ENCODE data around the gene TWNK. TPM values are rescaled to one million over a fixed set of nuclear protein-coding genes. Genes with fewer than 3 reads are reported as not detected.

Gene TWNK
- total and polyA plus RNA-seq, 5 experiments from 2014 or later, result 5.3 to 18.2 (median 17.0) TPM

GRCh38 chr10:100978121-100978900 lies 9.0 kb upstream of the TWNK start:
- peak overlapping the region in 1 of 10 donors; percentile 65 for H3K27ac Mint-ChIP-seq
- no peak for DNase-seq
- POLR2A ChIA-PET, result no interaction called here
- ATAC-seq, result no peak
- no peaks in the 10 kb centered on the region for H3K9me3 Mint-ChIP-seq
- H3K27me3 Mint-ChIP-seq, result no peaks in the 10 kb centered on the region
- H3K36me3 Mint-ChIP-seq, result peaks cover 0 to 39% (median 10%) of the 10 kb centered on the region in 3 donors
- peaks cover 0 to 11% (median 0%) of the 10 kb centered on the region in 4 donors for H3K4me1 Mint-ChIP-seq
- no peak overlapping the region for H3K4me3 Mint-ChIP-seq

GRCh38 chr10:100978901-100979195 lies 8.5 kb upstream of the TWNK start:
- POLR2A ChIA-PET, result interaction anchor here (1.3 kb wide), 1 partner anchor 10 kb away, joined by 3 read pairs; the partner anchor contains the start of gene SEMA4G

GRCh38 chr10:100979791-100980272 lies 7.5 kb upstream of the TWNK start:
- Mint-ChIP-seq H3K27me3 (no peaks in the 10 kb centered on the region), H3K36me3 (peaks cover 0 to 46% (median 13%) of the 10 kb centered on the region in 3 donors), H3K4me3 (no peak overlapping the region), H3K9me3 (no peaks in the 10 kb centered on the region), H3K4me1 (peaks cover 0 to 13% (median 1%) of the 10 kb centered on the region in 4 donors), H3K27ac (peak overlapping the region in 1 of 10 donors; percentile 72)
- POLR2A ChIA-PET, result interaction anchor here (0.8 to 1.3 kb wide), 3 partner anchors 11 to 36 kb away, joined by 3 read pairs; partner anchors contain the start of gene SEMA4G
- ATAC-seq (no peak), DNase-seq (no peak)

More at GRCh38 chr10:100978901-100979195, 8.5 kb upstream of the TWNK start:
- H3K4me3 Mint-ChIP-seq, result no peak overlapping the region
- no peak for DNase-seq
- H3K4me1 Mint-ChIP-seq, result peaks cover 0 to 11% (median 0%) of the 10 kb centered on the region in 4 donors
- peaks cover 0 to 39% (median 10%) of the 10 kb centered on the region in 3 donors for H3K36me3 Mint-ChIP-seq
- no peak for ATAC-seq
- H3K27ac Mint-ChIP-seq, result peak overlapping the region in 1 of 10 donors; percentile 65
- no peaks in the 10 kb centered on the region for H3K27me3 Mint-ChIP-seq
- no peaks in the 10 kb centered on the region for H3K9me3 Mint-ChIP-seq

- Mint-ChIP-seq H3K9me3 (no peaks in the 10 kb centered on the region), H3K27me3 (no peaks in the 10 kb centered on the region), H3K4me3 (no peak overlapping the region), H3K4me1 (peaks cover 1 to 13% (median 3%) of the 10 kb centered on the region in 4 donors), H3K27ac (peak overlapping the region in 1 of 10 donors; percentile 72), H3K36me3 (peaks cover 0 to 46% (median 13%) of the 10 kb centered on the region in 3 donors)
- DNase-seq (no peak), ATAC-seq (no peak)
- POLR2A ChIA-PET, result no interaction called here
Measured at GRCh38 chr10:100980311-100980710, 7.0 kb upstream of the TWNK start.

GRCh38 chr10:100980711-100981110 lies 6.6 kb upstream of the TWNK start:
- POLR2A ChIA-PET, result no interaction called here
- H3K4me3 Mint-ChIP-seq, result no peak overlapping the region
- peaks cover 0 to 46% (median 13%) of the 10 kb centered on the region in 3 donors for H3K36me3 Mint-ChIP-seq
- H3K27me3 Mint-ChIP-seq, result no peaks in the 10 kb centered on the region
- no peak for ATAC-seq
- H3K27ac Mint-ChIP-seq, result no peak overlapping the region
- H3K4me1 Mint-ChIP-seq, result peaks cover 5 to 16% (median 7%) of the 10 kb centered on the region in 4 donors
- no peaks in the 10 kb centered on the region for H3K9me3 Mint-ChIP-seq
- no peak for DNase-seq

- DNase-seq (no peak), ATAC-seq (no peak)
- peaks cover 0 to 46% (median 13%) of the 10 kb centered on the region in 3 donors for H3K36me3 Mint-ChIP-seq
- POLR2A ChIA-PET, result no interaction called here
- no peaks in the 10 kb centered on the region for H3K9me3 Mint-ChIP-seq
- H3K27me3 Mint-ChIP-seq, result no peaks in the 10 kb centered on the region
- H3K27ac Mint-ChIP-seq, result peak overlapping the region in 1 of 10 donors; percentile 11
- peaks cover 10 to 15% (median 12%) of the 10 kb centered on the region in 4 donors for H3K4me1 Mint-ChIP-seq
- H3K4me3 Mint-ChIP-seq, result no peak overlapping the region
Measured at GRCh38 chr10:100981178-100981772, 6.1 kb upstream of the TWNK start.

GRCh38 chr10:100982916-100983830 lies 4.2 kb upstream of the TWNK start:
- Mint-ChIP-seq H3K27ac (no peak overlapping the region), H3K4me1 (peaks cover 13 to 32% (median 29%) of the 10 kb centered on the region in 4 donors), H3K36me3 (peaks cover 0 to 46% (median 13%) of the 10 kb centered on the region in 3 donors), H3K4me3 (peak overlapping the region in 1 of 10 donors; percentile 73), H3K9me3 (no peaks in the 10 kb centered on the region), H3K27me3 (no peaks in the 10 kb centered on the region)
- DNase-seq (no peak), ATAC-seq (no peak)
- POLR2A ChIA-PET, result no interaction called here

GRCh38 chr10:100983868-100984671 lies 3.3 kb upstream of the TWNK start:
- H3K4me3 Mint-ChIP-seq, result peak overlapping the region in 1 of 10 donors; percentile 40
- no peaks in the 10 kb centered on the region for H3K27me3 Mint-ChIP-seq
- peak overlapping the region in 3 of 10 donors; percentile 38 to 80 (median 79) for H3K27ac Mint-ChIP-seq
- no peaks in the 10 kb centered on the region for H3K9me3 Mint-ChIP-seq
- ATAC-seq (no peak), DNase-seq (no peak)
- peaks cover 13 to 38% (median 30%) of the 10 kb centered on the region in 4 donors for H3K4me1 Mint-ChIP-seq
- POLR2A ChIA-PET, result interaction anchor here (6.7 kb wide), 1 partner anchor 13 kb away, joined by 82 read pairs; the partner anchor contains the start of gene LZTS2
- peaks cover 0 to 45% (median 13%) of the 10 kb centered on the region in 3 donors for H3K36me3 Mint-ChIP-seq

GRCh38 chr10:100984672-100985177 lies 2.6 kb upstream of the TWNK start:
- no peak for ATAC-seq
- Mint-ChIP-seq H3K4me1 (peaks cover 13 to 44% (median 34%) of the 10 kb centered on the region in 4 donors), H3K4me3 (no peak overlapping the region), H3K27me3 (no peaks in the 10 kb centered on the region), H3K27ac (peak overlapping the region in 1 of 10 donors; percentile 38), H3K36me3 (peaks cover 0 to 47% (median 15%) of the 10 kb centered on the region in 3 donors), H3K9me3 (no peaks in the 10 kb centered on the region)
- DNase-seq, result no peak
- POLR2A ChIA-PET, result interaction anchor here (6.7 kb wide), 1 partner anchor 13 kb away, joined by 82 read pairs; the partner anchor contains the start of gene LZTS2

- no peaks in the 10 kb centered on the region for H3K9me3 Mint-ChIP-seq
- POLR2A ChIA-PET, result interaction anchor here (6.7 kb wide), 1 partner anchor 12 kb away, joined by 82 read pairs; the partner anchor contains the start of gene LZTS2
- peak overlapping the region in 1 of 10 donors; percentile 37 for H3K27ac Mint-ChIP-seq
- H3K36me3 Mint-ChIP-seq, result peaks cover under 1 to 44% (median 15%) of the 10 kb centered on the region in 3 donors
- ATAC-seq (no peak), DNase-seq (no peak)
- peaks cover 13 to 48% (median 35%) of the 10 kb centered on the region in 4 donors for H3K4me1 Mint-ChIP-seq
- no peaks in the 10 kb centered on the region for H3K27me3 Mint-ChIP-seq
- H3K4me3 Mint-ChIP-seq, result peak overlapping the region; percentile 2 to 100 (median 96)
Measured at GRCh38 chr10:100985336-100985735, 2.0 kb upstream of the TWNK start.

GRCh38 chr10:100986623-100986951 lies 756 bp upstream of the TWNK start:
- POLR2A ChIA-PET, result interaction anchor here (1.6 to 6.7 kb wide), 2 partner anchors 11 to 12 kb away, joined by 4 to 82 read pairs; partner anchors contain the start of gene LZTS2
- peak overlapping the region in 8 of 10 donors; percentile 85 to 97 (median 94) for H3K27ac Mint-ChIP-seq

More at GRCh38 chr10:100986623-100986951, 756 bp upstream of the TWNK start:
- Mint-ChIP-seq H3K4me3 (peak overlapping the region; percentile 95 to 100 (median 97)), H3K9me3 (no peaks in the 10 kb centered on the region), H3K4me1 (peaks cover 21 to 56% (median 44%) of the 10 kb centered on the region in 4 donors), H3K36me3 (peaks cover 5 to 47% (median 22%) of the 10 kb centered on the region in 3 donors), H3K27me3 (no peaks in the 10 kb centered on the region)
- ATAC-seq (no peak), DNase-seq (no peak)
